ENCODE results near the gene FAM53A. TPM values are rescaled to one million over a fixed set of nuclear protein-coding genes. Genes with fewer than 3 reads are reported as not detected.

FAM53A gene
- total and polyA plus RNA-seq, 10 of the 15 experiments (the other 5 are each of a cell fraction or from before 2014, with no cell fraction given) = 0.02 to 0.87 (median 0.38) TPM; not detected in 2

DNA sequence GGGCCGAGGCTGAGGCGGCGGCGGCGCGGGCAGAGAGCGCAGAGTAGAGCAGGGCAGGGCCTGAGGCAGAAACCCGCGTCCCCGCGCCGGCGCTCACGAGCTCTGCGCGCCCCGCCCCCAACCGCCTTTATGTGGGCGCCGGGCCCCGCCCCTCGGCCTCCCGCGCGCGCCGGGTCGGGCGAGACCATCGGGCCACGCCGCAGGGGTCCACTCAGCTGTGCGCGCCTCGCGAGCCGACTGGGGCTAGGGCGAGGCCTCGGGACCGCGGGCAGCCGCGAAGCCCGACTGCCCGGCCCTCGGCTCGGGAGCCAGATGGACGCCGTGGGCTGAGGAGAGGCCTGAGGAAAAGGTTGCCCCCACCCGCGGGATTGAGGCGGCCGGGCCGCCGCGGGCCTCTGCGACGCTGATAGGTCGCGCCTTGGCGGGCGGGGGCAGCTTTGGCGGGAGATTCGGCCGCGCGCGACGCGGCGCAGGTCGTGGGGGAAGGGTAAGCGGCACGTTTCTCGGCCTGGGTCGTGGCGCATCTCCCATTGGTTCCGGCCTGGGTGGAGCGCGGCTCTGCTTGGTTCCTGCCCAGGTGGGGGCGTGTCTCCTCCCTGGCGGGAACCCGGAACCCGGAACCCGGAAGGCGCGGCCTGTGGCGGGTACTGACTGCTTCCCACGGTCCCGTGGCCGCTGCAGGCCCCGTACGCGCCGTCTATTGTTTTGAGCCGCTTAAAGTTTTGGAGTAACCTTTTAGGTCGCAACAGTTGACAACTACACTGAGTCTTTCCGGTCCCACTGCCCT, 28.3 kb upstream of the FAM53A start, which contains the start of gene SLBP (continued):
- TF ChIP-seq ZNF24 (IDR thresholded peaks at IDR 0.05) = 0 out of 2 replicates have a peak, but pooled peaks have one; percentile 28
- TF ChIP-seq DPF2 (IDR thresholded peaks at IDR 0.05) = peak; percentile 89
- TF ChIP-seq, protein P1, sequence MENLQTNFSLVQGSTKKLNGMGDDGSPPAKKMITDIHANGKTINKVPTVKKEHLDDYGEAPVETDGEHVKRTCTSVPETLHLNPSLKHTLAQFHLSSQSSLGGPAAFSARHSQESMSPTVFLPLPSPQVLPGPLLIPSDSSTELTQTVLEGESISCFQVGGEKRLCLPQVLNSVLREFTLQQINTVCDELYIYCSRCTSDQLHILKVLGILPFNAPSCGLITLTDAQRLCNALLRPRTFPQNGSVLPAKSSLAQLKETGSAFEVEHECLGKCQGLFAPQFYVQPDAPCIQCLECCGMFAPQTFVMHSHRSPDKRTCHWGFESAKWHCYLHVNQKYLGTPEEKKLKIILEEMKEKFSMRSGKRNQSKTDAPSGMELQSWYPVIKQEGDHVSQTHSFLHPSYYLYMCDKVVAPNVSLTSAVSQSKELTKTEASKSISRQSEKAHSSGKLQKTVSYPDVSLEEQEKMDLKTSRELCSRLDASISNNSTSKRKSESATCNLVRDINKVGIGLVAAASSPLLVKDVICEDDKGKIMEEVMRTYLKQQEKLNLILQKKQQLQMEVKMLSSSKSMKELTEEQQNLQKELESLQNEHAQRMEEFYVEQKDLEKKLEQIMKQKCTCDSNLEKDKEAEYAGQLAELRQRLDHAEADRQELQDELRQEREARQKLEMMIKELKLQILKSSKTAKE (IDR thresholded peaks at IDR 0.05; ENCODE audit: low read depth, poor library complexity, severe bottlenecking) = no peak
- 0 out of 2 replicates have a peak, but pooled peaks have one; percentile 5 for TF ChIP-seq BRCA1 (IDR thresholded peaks at IDR 0.05; ENCODE audit: low read depth, low read length)
- TF ChIP-seq, protein P2, sequence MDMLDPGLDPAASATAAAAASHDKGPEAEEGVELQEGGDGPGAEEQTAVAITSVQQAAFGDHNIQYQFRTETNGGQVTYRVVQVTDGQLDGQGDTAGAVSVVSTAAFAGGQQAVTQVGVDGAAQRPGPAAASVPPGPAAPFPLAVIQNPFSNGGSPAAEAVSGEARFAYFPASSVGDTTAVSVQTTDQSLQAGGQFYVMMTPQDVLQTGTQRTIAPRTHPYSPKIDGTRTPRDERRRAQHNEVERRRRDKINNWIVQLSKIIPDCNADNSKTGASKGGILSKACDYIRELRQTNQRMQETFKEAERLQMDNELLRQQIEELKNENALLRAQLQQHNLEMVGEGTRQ (IDR thresholded peaks at IDR 0.05; ENCODE audit: borderline replicate concordance, low read depth, low read length) = no peak
- no peak for TF ChIP-seq POLR2A (IDR thresholded peaks at IDR 0.05; ENCODE audit: low read depth, low read length)
- TF ChIP-seq, protein P3, sequence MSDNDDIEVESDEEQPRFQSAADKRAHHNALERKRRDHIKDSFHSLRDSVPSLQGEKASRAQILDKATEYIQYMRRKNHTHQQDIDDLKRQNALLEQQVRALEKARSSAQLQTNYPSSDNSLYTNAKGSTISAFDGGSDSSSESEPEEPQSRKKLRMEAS (IDR thresholded peaks at IDR 0.05; ENCODE audit: low read depth, low read length) = peak; percentile 93
- TF ChIP-seq SMARCA5 (IDR thresholded peaks at IDR 0.05) = peak; percentile 88
- TF ChIP-seq NRF1 (conservative IDR thresholded peaks at IDR 0.05; ENCODE audit: low read depth, low read length) = peak; percentile 17; the same call in 1 of the 2 replicates
- peak; percentile 98 to 100 for TF ChIP-seq BHLHE40 (IDR thresholded peaks at IDR 0.05; ENCODE audit: borderline replicate concordance in 1 of 2, low read depth in 2 of 2, low read length in 1 of 2)
- peak; percentile 96 for TF ChIP-seq FOXK2 (IDR thresholded peaks at IDR 0.05)
- TF ChIP-seq, protein P4, sequence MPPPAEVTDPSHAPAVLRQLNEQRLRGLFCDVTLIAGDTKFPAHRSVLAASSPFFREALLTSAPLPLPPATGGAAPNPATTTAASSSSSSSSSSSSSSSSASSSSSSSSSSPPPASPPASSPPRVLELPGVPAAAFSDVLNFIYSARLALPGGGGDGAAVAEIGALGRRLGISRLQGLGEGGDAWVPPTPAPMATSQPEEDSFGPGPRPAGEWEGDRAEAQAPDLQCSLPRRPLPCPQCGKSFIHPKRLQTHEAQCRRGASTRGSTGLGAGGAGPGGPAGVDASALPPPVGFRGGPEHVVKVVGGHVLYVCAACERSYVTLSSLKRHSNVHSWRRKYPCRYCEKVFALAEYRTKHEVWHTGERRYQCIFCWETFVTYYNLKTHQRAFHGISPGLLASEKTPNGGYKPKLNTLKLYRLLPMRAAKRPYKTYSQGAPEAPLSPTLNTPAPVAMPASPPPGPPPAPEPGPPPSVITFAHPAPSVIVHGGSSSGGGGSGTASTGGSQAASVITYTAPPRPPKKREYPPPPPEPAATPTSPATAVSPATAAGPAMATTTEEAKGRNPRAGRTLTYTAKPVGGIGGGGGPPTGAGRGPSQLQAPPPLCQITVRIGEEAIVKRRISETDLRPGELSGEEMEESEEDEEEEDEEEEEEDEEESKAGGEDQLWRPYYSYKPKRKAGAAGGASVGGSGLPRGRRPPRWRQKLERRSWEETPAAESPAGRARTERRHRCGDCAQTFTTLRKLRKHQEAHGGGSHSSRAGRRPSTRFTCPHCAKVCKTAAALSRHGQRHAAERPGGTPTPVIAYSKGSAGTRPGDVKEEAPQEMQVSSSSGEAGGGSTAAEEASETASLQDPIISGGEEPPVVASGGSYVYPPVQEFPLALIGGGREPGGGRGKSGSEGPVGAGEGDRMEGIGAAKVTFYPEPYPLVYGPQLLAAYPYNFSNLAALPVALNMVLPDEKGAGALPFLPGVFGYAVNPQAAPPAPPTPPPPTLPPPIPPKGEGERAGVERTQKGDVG (CRISPR knock-in tag; IDR thresholded peaks at IDR 0.05) = no peak
- TF ChIP-seq CHD2 (IDR thresholded peaks at IDR 0.05; ENCODE audit: borderline replicate concordance, low read depth, low read length) = peak; percentile 93
- TF ChIP-seq IRF4 (IDR thresholded peaks at IDR 0.05; ENCODE audit: low read depth, low read length) = no peak; the same call in 1 of the 2 replicates
- TF ChIP-seq RCOR1 (conservative IDR thresholded peaks at IDR 0.05; ENCODE audit: low read depth, low read length) = no peak
- TF ChIP-seq, protein P5, sequence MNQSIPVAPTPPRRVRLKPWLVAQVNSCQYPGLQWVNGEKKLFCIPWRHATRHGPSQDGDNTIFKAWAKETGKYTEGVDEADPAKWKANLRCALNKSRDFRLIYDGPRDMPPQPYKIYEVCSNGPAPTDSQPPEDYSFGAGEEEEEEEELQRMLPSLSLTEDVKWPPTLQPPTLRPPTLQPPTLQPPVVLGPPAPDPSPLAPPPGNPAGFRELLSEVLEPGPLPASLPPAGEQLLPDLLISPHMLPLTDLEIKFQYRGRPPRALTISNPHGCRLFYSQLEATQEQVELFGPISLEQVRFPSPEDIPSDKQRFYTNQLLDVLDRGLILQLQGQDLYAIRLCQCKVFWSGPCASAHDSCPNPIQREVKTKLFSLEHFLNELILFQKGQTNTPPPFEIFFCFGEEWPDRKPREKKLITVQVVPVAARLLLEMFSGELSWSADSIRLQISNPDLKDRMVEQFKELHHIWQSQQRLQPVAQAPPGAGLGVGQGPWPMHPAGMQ (IDR thresholded peaks at IDR 0.05; ENCODE audit: borderline replicate concordance) = no peak; the same call in 1 of the 2 replicates
- TF ChIP-seq, protein P6, sequence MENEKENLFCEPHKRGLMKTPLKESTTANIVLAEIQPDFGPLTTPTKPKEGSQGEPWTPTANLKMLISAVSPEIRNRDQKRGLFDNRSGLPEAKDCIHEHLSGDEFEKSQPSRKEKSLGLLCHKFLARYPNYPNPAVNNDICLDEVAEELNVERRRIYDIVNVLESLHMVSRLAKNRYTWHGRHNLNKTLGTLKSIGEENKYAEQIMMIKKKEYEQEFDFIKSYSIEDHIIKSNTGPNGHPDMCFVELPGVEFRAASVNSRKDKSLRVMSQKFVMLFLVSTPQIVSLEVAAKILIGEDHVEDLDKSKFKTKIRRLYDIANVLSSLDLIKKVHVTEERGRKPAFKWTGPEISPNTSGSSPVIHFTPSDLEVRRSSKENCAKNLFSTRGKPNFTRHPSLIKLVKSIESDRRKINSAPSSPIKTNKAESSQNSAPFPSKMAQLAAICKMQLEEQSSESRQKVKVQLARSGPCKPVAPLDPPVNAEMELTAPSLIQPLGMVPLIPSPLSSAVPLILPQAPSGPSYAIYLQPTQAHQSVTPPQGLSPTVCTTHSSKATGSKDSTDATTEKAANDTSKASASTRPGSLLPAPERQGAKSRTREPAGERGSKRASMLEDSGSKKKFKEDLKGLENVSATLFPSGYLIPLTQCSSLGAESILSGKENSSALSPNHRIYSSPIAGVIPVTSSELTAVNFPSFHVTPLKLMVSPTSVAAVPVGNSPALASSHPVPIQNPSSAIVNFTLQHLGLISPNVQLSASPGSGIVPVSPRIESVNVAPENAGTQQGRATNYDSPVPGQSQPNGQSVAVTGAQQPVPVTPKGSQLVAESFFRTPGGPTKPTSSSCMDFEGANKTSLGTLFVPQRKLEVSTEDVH (IDR thresholded peaks at IDR 0.05; ENCODE audit: low read depth, partially characterized antibody) = peak; percentile 99
- peak; percentile 26 for TF ChIP-seq YY1 (IDR thresholded peaks at IDR 0.05; ENCODE audit: low read depth, low read length)
- peak; percentile 53 for TF ChIP-seq NR2C1 (IDR thresholded peaks at IDR 0.05)

Measured in GM12878 (cell line).